GM18867 (cell line): ENCODE measurements around the gene CASTOR1.

Experiments
- ATAC-seq: cut with Tn5 transposase; IDR thresholded peaks from one replicate; pipeline ENCODE4 v1.9.1; 2021; ENCODE audit warnings: mild to moderate bottlenecking, moderate library complexity; ENCODE audit not compliant: unreplicated experiment

Gene CASTOR1

DNA sequence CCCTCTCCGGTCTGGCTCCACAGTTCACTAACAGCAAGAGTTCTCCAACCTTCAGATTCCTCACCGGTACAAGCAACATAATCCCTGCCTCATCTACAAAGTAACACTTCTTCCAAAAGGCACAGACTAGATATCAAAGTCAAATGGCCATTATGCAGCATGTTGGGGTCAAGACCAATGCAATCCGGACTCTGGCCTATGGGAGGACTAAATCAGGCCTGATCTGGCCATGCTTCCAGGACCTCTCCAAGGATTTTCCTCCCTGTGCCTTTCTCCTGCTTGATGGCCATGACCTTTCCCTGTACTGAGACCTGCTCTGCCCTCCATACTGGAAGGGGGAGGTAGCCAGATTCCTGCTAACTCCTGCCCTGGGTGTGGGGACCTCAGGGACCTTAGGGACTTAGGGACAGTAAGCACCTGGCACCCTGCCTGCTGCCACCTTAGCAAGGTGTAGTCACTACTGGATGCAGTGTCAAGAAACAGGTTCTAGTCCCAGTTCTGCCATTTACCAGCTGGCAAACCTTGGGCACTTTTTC, 30.8 kb upstream of the CASTOR1 start:
- no peak for ATAC-seq

DNA sequence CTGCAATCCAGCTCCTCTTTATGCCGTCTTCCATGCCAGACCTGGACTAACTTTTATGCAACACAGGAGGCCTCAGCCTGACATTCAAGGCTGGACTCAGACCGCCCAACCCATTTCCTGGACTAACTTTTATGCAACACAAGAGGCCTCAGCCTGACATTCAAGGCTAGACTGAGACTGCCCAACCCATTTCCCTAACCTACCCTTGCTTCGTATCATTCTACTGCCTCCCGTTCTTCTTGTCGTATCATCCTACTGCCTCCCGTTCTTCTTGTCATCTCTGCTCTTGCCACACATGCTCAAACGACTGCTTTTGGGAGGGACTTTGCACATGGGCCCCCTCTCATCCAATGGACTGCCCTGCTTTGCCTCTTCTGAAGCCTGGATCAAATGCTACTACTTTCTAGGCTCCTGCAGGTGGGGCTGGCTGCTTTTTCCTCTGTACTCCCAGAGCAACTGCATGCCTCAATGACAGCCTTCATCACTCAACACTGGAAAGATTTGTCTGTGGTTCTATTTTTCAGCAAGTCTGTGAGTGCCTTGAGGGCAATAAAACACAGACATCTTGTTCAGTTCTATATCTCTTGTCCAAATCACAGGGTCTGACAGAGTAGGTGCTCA, 29.6 kb upstream of the CASTOR1 start:
- no peak for ATAC-seq

DNA sequence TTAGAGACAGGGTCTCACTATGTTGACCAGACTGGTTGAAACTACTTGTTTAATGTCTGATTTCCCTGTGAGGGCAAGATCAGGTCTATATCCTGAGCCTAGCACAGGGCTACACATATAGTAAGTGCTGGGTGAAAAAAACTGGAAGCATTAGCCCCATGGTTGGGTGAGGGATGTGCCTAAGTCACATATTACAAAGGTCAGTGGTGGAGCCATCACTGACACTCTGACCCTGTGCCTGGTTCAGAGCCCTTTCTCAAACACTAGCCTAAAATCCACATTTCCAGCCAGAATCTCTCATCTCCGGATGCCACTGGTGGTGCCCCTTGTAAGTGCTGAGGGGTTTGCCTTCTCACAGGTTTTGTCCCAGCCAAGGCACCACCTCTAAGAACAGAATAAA, 28.5 kb upstream of the CASTOR1 start:
- no peak for ATAC-seq

DNA sequence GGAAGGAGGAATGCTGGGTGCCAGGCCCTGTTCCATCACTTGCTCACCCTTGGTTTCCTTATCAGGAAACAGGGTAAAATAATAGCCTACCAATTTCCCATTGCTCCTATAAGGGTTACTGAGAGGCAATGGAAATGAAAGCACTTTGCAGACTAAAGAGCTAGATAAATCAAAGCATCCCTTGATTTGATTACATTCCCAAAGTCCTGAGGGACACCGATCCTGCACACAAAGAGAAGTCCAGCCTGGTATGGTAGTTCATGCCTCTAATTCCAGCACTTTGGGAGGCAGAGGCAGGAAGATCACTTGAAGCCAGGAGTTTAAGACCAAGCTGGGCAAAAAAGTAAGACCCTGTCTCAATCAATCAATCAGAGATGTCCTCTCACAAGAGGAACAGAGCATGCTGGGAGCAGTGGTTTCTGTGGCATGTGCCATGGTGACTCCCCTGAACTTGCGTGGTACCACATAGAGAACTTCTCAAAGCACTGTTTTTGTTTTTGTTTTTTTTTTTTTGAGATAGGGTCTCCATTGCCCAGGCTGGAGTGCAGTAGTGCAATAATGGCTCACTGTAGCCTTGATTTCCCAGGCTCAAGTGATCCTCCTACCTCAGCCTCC, 26.8 kb upstream of the CASTOR1 start:
- ATAC-seq, result no peak

DNA sequence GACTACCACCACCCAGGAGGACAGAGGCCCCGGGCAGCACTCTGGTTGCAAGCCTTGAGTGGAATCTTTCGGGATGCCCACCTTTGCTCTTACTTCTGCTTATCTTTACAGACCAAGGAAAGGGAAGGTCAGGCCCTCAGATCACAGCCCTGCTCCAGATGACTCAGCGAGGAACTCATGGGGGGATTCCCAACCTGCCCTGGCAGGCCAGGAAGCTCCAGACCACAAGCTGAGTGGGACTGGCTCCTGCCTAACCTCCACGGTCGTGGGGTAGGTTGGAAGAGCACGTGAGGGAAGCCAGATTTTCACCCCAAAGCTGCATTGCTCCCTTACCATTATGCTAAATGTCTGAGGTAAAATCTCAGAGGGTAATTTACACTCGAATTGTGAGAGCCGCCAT, 25.6 kb upstream of the CASTOR1 start:
- ATAC-seq, result no peak

DNA sequence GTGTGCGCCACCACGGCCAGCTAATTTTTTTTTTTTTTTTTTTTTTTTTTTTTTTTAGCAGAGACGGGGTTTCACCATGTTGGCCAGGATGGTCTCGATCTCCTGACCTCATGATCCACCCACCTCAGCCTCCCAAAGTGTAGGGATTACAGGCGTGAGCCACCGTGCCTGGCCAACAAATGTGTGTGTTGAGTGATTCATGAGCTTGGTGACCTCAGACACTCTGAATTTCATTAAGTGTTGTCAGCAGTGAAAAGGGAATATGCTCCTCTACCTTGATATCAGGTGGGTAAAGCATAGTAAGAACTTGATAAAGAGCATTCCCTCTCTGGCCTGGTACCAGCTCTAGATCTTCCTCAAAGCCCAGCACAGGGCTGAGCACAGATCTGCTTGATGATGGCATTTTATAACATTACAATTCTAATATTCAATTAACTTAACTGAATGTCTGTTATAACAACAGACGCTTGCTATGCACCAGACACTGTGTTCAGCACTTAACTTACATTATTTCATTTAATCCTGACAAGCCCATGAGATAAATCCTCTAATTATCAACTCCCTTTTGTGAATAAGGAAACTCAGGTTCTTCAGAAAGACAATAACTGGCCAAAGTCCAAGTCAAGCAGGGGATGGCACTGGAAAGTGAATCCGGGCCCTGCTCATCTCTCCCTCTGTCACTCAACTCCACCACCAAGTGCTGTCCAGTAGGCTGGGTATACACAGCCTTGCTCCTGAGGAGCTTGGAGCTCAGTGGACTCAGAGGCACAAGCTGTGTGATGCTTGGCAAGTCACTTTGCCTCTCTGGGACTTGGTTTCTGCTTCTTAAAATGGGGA, 24.4 kb upstream of the CASTOR1 start:
- no peak for ATAC-seq

DNA sequence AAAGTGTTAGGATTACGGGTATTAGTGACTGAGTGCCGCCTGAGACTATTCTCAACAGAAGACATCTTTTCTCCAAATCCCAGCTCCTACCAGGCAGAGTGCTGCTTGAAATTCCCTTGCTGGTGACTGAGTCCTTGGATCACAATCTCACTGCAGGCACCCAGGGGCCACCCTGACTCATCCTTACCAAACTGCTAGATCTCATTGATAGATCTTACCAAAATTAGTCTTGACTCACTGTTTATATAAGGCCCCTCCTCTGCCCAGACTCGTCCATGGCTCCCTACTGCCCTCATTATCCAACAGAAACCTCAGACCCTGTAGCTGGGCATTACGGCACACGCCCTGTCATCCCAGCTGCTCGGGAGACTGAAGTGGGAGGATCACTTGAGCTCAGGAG, 22.7 kb upstream of the CASTOR1 start:
- ATAC-seq, result no peak

DNA sequence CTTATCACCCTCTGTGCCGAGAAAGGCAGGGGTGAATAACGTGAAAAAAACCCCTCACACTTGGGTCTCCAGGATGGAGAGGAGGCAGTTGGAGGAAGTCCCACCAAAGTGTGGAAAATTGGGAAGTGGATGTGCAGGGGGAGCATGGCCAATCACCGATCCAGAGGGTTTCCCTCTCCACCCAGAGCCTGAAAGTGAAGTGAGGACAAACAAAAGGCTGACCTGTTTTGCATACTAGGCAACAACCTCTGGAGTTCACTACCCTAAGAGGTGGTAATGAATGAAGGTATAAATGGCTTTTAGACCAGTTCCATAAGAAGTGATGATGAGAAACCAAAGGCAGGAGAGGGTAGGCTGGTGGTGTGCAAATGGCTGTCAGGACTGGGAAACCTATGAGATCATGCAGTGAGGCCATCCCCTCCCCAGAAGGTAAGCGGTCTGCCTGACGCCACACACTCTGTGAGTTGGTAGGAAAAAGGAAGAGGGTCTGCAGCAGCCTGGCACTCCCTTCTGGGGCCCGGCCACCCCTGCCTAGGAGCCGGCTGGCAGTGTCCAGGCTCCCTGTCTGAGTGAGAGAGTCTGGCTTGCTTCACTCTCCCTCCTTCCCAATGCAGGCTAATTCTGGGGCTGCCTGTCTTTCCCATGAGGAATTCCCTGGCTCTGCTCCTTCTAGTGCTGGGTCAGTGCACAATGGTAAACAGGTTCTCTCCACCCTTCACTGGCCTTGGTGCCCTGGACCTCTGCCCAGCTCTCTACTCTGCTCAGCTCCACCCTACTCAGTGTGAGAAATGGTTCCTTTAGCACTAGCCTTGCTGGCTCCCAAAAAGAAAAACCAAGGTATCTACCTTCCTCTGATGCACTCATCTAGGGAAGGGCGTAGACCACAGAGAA, 21.8 kb upstream of the CASTOR1 start:
- no peak for ATAC-seq

DNA sequence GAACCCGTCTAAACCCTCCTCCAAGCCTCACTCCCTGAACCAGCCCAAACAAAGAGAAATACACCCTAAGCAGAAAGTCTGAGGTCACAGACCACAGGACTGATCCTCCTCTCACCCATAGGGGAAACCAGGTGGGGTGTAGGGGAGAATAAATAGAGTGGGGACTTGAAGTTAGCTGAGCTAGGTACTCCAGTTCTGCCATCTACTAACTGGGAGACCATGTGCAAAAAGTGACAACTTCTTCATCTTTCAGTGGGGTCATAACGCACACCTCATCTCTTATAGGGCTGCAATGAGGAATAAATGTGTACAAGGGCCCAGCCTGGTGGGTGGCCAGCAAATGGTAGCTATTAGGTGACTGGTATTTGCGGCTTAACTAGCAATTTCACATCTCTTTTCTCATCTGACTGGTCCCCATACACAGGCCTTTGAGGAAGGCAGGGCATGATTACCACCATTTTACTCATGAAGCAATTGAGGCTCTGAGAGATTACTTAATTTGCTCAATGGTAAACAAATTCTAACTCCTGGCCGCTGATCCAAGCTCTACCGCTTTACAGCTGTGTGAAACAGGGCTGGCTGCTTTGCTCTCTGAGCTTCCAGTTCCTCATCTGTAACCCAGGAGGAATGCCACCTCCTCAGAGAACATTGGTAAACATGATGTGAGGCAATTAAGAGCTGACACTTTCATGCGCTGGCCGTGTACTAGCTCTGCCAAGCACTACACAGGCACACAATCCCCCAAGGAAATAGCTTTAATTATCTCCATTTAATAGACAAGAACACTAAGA, 20.8 kb upstream of the CASTOR1 start:
- no peak for ATAC-seq

DNA sequence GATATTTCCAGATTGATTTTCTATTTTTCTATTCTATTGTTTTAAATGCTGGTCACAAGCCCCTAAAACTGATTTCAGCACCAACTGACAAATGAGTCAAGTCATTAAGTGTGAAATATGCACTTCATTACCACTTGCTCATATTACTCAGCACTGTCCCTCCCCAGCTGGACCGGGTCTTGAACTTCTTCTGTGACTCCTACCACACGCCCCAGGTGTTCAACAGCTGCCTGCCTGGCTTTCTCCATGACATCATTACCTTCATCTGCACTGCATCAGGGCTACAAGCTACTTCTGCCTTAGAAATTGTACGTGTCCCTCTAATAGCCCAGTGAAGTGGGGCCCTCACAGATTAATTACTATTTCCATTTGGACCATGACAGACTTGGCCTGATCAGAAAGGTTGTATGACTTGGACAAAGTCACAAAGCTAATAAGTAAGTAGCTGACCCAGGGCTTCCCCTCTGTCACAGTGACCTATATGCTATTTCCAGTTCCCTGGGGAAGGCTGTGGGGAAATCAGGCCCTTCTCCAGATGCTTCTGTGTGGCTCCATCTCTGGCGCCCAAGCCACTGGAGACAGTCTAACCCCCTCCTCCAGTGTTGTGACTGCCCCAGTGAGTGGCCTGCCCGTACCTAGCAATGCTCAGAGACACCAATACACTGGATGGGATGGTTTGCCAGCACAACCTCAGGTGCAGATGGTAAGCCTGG, 19.4 kb upstream of the CASTOR1 start:
- ATAC-seq, result no peak

DNA sequence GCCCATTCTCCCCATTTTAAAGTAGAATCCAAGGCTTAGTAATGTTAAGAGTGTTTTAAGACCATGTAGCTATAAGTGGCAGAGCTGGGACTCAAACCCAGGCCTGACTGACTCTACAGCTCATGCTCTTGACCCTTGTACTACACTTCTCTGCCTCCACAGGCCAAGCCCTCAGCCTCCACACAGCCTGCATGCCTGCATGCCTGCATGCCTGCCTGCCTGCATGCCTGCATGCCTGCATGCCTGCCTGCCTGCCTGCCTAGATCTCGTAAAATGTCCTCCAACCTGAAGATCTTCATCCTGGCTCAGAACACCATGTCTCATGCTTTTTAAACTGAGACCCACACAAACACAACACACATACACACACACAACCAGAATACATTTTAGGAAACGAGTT, 18.8 kb upstream of the CASTOR1 start:
- ATAC-seq, result no peak

DNA sequence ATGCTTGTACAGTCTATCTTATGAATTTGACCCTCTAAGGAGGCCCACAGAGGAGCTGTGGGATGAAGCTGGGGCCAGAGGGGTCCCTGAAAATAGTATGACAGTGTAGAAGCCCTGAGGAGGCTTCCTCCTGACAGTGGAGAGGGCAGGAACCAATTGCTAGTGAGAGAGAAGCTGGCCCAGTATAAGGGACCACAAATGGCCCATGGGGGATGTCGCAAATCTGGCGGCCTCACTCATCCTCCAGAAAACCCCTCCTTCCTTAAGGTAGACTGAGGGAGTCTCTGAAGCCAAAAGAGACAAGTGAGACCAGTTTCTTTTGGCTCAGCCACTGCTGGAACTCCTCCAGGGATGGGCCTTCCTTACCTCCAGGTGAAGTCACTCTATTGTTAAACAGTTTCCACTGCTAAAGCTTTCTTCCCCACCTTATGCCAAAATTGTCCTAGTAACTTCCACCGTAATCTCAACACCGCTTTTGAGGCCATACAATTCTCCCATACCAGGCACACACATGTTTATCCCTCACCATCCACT, 17.8 kb upstream of the CASTOR1 start:
- ATAC-seq, result no peak

DNA sequence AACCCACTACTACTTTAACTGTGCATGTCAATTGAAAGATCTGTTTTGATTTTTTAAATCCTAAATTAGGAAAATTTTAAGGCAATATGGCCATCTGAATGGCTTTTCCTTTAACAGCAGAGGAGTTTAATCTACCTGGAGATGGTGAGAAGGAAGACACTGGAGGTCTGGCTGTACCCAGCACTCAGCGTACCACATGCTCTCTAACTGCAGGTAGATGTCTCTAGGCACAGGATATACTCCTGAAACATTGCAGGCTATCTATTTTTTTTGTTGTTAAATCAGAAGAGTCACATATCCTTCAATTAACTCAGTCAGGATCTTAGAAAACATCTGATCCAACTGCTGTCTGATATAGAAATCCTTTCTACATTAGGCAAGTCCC, 17.3 kb upstream of the CASTOR1 start:
- ATAC-seq, result no peak

DNA sequence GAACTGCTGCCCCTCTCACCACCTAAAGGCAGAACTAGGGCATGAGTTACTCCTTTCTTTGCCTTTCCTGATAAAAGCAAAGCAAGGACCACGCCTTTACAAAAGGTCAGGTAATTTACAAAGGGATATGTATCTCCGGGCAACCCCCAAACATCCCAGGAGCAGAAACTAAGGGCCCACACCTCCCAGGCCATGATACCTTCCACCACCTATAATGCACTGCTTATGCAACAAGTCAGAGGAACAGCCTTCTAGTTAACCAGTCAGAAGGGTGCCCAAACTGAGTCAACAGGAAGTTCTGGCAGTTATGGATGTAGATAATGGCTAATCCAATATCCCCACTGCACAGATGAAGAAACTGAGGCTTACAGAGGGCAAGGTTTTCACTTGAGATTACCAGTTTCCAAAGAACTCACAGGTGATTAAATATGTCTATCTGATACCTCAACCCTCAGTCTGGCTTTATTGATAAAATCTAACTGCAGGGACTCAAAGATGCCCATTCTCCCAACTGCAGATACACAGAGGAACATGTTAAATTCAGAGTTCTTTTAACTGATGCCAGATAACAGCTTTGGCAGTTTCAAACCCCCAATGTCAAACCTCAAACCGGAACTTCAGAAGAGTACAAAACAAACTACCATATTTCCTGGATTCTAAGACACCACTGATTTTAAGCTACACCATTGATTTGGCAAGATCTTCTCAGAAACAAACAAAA, 16.8 kb upstream of the CASTOR1 start:
- ATAC-seq, result no peak

DNA sequence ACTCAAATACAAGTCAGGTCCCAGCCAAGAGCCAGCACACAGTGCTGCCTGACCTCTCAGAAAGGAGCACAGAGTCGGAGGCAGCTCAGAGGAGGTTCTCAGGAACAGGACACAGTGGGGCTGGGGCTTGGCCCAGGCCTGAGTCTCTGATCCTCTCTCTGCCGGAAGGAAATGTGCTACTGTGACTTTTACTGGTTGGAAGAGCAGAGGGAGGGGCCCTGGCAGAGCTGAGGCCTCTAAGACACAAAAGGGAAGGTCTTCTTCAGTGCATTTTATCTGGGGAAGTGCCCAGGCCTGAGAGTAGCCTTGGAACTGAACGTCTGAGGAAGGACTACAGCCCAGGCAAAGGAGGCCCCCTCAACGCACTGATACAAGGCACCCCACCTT, 16.2 kb upstream of the CASTOR1 start:
- peak; percentile 36 for ATAC-seq

DNA sequence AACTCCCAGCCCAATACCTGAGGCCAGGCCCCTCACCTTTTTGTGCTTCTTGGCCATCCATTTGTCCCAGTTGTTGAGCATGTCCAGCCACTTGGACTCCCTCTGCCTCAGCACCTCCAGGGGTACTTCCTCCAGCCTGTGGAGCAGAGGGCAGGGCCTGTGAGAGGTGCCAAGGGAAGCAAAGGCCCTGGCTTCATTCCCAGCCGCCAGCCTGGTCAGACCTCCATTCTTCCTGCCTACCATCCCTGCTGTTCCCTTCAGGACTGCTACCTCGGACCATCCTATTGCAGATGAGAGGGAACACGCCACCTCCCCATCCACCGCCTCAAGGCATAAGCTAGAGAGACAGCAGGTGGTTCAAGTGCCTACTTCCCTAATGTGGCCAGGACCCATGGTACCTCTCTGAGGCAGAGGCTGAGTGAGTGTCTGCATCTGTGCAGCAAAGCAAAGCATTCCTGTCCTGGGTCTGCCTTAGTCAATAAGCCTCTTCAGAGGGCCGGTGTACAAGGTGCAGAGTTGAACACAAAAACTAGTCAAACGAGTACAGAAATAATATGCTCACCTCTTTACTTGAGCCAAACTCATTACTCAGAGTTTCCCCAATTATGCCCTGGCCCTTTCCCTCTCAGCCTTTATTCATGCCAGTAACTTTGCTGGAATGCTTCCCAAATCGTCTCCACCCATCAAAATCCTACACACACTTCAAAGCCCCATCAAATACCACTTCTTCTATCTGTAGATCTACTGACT, 15.4 kb upstream of the CASTOR1 start:
- ATAC-seq, result no peak

DNA sequence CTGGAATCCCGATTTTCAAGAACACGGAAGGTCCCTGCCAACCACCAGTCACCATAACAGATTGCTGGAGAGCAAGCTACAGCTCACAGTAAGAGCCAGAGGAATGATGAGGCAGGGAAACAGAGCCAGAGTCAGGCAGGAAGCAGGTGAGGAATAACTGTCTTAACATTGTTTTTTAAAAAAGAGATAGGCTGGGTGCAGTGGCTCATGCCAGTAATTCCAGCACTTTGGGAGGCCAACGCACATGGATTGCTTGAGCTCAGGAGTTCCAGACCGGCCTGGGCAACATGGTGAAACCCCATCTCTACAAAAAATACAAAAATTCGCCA, 13.5 kb upstream of the CASTOR1 start:
- ATAC-seq, result no peak
